AG04450 (cell line): Measurements from ENCODE around the gene WFDC8. TPM values are rescaled to one million over a fixed set of nuclear protein-coding genes. Genes with fewer than 3 reads are reported as not detected.

Source experiments
- polyA plus RNA-seq: library from polyadenylated mRNA; depleted of rRNA; stranded (reverse); fragments of >200 nt; gene quantifications from 2 replicates; pipeline ENCODE4 v1.2.3, GENCODE V29; 2011; rRNA removed
- small RNA-seq: library from RNA; depleted of rRNA; stranded (forward); fragments of <200 nt; gene quantifications from one replicate; pipeline ENCODE3, GENCODE V24; 2012; ENCODE audit warnings: low read depth; ENCODE audit not compliant: insufficient read length

The WFDC8 gene
- polyA plus RNA-seq, 1 experiment = not detected

Small RNA genes within 50 kb of the gene (small RNA-seq; reads per million reads assigned to genes)
- gene AL031663.1 (not detected), gene HSPD1P21 (not detected), gene RNA5SP485 (not detected)

Other genes with a start within 250 kb of the WFDC8 start
- 177 and 204 TPM in 2 replicates for gene SDC4, start 230.9 kb downstream of the WFDC8 start, polyA plus RNA-seq
- gene SYS1, start 216.1 kb downstream of the WFDC8 start, polyA plus RNA-seq = 25.1 and 33.4 TPM in 2 replicates
- gene TP53TG5, start 201.0 kb downstream of the WFDC8 start, polyA plus RNA-seq = not detected in 2 replicates
- gene DBNDD2, start 171.0 kb downstream of the WFDC8 start, polyA plus RNA-seq = 12.8 and 13.8 TPM in 2 replicates
- gene PIGT, start 163.1 kb downstream of the WFDC8 start, polyA plus RNA-seq = 114 and 140 TPM in 2 replicates
- gene WFDC2, start 109.5 kb downstream of the WFDC8 start, polyA plus RNA-seq = not detected in 2 replicates
- gene SPINT3, start 63.7 kb downstream of the WFDC8 start, polyA plus RNA-seq = not detected in 2 replicates
- gene WFDC6, start 39.8 kb downstream of the WFDC8 start, polyA plus RNA-seq = not detected in 2 replicates
- not detected in 2 replicates for gene EPPIN, start 31.9 kb downstream of the WFDC8 start, polyA plus RNA-seq
- not detected in 2 replicates for gene WFDC10A, start 50.5 kb upstream of the WFDC8 start, polyA plus RNA-seq
- gene WFDC9, start 52.0 kb upstream of the WFDC8 start, polyA plus RNA-seq = not detected in 2 replicates
- gene WFDC11, start 91.0 kb upstream of the WFDC8 start, polyA plus RNA-seq = not detected in 2 replicates
- gene WFDC13, start 122.8 kb upstream of the WFDC8 start, polyA plus RNA-seq = not detected in 2 replicates
- 0.29 TPM in 1 of 2 replicates, not detected in the other for gene WFDC10B, start 125.7 kb upstream of the WFDC8 start, polyA plus RNA-seq
- gene SPINT4, start 143.1 kb upstream of the WFDC8 start, polyA plus RNA-seq = not detected in 2 replicates
- gene WFDC3, start 212.6 kb upstream of the WFDC8 start, polyA plus RNA-seq = 0.30 TPM in 1 of 2 replicates, not detected in the other
- gene DNTTIP1, start 212.7 kb upstream of the WFDC8 start, polyA plus RNA-seq = 43.9 and 45.3 TPM in 2 replicates
- 25.3 and 27.8 TPM in 2 replicates for gene UBE2C, start 233.4 kb upstream of the WFDC8 start, polyA plus RNA-seq
- gene TNNC2, start 248.0 kb upstream of the WFDC8 start, polyA plus RNA-seq = 0.38 and 0.45 TPM in 2 replicates